22Rv1 (cell line): ENCODE results near the gene PRDM16.
"Not testable (repeated sequence)": the region's sequence is repeated elsewhere in the genome, so short reads cannot be mapped to it uniquely, and the experiment has no call there.

Source experiments
- H3K27ac ChIP-seq: fragments of 450-650 bp; 2 replicates; pipeline ENCODE4 v1.5.1; 2017
- ZFX ChIP-seq: fragments of 450-650 bp; IDR thresholded peaks from 2 replicates; pipeline ENCODE4 v1.6.1; 2017; ENCODE audit warnings: antibody characterized with exemption, borderline replicate concordance
- TF ChIP-seq, protein P1 (sequence below): fragments of 450-650 bp; IDR thresholded peaks from 2 replicates; pipeline ENCODE4 v1.5.1; 2017; ENCODE audit warnings: mild to moderate bottlenecking

Gene PRDM16

DNA sequence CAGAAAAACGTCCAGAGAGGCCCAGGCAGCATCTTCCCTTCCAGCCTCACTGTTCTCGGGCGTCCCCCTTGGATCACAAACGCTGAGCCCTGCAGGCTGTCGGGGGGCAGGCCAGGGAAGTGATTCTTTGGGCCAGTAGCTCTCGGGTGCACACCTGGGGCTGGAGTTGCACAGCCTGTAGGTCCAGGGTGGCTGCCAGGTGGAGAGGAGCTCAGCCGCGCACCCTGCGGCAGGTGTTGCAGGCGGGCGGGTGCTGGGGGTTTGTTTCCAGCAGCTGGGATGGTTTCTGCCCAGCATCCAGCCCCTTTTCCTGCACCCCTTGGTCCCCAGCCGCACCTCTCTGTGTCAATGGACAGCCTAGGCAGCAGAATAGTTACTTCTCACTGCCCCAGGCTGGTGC, 15.7 kb downstream of the PRDM16 start:
- no peak for TF ChIP-seq ZFX
- TF ChIP-seq, protein P1, sequence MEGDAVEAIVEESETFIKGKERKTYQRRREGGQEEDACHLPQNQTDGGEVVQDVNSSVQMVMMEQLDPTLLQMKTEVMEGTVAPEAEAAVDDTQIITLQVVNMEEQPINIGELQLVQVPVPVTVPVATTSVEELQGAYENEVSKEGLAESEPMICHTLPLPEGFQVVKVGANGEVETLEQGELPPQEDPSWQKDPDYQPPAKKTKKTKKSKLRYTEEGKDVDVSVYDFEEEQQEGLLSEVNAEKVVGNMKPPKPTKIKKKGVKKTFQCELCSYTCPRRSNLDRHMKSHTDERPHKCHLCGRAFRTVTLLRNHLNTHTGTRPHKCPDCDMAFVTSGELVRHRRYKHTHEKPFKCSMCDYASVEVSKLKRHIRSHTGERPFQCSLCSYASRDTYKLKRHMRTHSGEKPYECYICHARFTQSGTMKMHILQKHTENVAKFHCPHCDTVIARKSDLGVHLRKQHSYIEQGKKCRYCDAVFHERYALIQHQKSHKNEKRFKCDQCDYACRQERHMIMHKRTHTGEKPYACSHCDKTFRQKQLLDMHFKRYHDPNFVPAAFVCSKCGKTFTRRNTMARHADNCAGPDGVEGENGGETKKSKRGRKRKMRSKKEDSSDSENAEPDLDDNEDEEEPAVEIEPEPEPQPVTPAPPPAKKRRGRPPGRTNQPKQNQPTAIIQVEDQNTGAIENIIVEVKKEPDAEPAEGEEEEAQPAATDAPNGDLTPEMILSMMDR: no peak
- H3K27ac ChIP-seq: no peak overlapping the region

DNA sequence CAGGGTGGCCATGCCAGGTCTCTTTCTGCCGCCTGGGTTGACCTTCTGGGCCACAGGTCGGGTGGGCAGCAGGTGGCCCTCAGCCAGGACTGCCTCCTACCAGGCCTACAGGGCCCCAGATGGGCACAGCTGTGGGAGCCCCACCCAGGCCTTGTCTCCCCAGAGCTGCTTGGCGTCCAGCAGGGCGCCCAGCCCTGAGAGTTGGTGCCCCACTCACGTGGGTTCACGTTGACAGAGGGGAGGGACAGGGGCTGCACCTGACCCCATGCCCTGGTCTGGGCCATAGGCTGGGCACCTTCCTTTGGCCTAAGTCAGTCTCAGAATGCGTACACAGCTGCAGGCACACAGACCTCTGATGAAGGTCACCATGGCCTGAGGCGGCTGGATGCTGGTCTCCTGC, 16.7 kb downstream of the PRDM16 start:
- H3K27ac ChIP-seq: no peak overlapping the region
- TF ChIP-seq, protein P1: no peak
- TF ChIP-seq ZFX: no peak

DNA sequence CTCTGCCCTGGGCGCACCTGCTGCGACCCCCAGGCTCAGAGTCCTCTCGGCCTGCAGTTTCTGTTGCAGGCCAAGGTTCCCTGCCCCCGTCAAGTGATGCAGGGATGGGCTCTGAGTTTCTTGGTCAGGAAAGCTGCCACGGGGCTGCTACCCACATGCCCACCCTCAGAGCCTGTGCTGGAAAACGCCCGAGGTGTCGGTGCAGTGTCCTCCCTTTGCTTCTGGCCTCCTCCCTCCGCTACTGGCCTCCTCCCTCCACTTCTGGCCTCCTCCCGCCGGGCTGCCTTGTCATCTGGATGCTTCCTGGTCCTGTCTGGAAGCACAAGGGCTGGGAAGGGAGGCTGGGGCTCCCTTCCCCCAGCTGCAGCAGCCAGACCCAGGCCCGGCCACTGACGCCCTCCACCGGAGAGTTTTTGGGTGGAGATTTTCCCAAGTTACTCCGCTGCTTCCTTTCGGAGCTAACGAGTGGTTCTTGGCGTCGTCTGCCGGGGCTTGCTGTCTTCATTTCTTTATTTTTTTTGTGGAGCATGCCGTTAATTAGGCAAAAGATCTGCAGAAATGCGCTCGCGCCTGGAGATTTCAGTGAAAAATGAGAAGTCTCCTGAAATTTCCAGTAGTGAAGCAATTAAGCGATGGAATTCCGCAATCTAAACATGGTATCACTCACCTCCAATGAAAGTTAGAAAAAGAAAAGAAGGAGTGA, 17.4 kb downstream of the PRDM16 start:
- no peak overlapping the region for H3K27ac ChIP-seq
- TF ChIP-seq ZFX: no peak
- TF ChIP-seq, protein P1: no peak

DNA sequence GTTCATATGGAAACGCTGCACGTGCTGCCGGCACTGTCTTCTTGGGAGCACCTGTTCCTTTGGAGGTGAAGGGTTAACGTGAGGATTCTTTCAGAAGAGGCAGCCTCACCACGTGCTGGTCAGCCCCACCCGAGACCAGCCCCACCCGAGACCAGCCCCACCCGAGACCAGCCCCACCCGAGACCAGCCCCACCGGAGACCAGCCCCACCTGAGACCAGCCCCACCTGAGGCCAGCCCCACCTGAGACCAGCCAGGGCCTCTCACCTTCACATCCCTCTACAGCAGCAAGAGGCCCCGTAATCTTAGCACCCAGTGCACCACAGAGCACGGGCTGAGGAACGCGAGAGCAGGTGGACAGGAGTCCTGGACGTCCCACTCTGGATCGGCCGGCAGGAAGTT, 18.0 kb downstream of the PRDM16 start:
- no peak overlapping the region for H3K27ac ChIP-seq
- TF ChIP-seq ZFX: no peak
- TF ChIP-seq, protein P1: no peak

DNA sequence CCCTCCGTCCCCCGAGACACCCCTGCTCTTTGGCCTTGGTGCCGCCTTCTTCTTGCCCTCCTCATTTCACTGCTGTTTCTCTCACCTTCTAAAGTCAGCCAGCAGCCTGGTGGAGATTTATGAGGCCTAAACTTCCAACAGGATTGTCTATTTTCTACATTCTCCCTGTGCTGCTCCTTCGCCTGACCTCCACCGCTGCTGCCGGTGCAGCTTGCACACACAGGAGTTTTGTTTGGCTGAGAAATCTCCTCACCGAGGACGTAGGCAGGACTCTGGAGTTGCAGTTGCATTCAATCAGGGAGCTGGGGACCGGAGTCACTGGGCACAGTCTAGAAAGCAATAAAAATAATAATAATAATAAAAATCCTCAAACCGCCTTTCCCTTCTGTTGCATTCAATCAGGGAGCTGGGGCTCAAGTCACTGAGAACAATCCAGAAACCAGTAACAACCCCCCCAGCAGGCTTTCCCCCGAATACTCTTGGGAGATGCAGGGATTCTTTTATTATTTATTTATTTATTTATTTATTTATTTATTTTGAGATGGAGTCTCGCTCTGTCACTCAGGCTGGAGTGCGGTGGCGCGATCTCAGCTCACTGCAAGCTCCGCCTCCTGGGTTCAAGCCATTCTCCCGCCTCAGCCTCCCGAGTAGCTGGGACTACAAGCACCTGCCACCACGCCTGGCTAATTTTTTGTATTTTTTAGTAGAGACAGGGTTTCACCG, 19.1 kb downstream of the PRDM16 start:
- not testable (repeated sequence) for H3K27ac ChIP-seq

DNA sequence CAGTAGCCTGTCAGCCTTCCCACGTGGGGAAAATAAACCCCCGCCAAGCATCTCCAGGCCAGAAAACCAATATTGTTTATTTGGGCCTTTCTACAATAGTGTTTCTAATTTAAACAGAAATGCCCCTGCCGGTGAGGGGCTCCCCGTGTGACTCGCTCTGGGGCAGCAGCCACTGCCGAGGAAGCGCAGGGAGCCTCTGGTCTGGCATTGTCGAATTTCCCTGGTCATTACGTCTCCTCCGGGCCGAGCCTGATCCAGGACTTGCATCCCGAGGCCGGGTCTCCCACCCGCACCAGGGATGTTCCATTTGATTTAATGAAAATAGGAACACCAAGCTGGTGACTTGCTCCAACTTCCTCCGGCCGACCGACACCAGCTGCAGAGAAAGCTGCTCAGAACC, 20.5 kb downstream of the PRDM16 start:
- H3K27ac ChIP-seq: no peak overlapping the region
- TF ChIP-seq, protein P1: no peak
- no peak for TF ChIP-seq ZFX

DNA sequence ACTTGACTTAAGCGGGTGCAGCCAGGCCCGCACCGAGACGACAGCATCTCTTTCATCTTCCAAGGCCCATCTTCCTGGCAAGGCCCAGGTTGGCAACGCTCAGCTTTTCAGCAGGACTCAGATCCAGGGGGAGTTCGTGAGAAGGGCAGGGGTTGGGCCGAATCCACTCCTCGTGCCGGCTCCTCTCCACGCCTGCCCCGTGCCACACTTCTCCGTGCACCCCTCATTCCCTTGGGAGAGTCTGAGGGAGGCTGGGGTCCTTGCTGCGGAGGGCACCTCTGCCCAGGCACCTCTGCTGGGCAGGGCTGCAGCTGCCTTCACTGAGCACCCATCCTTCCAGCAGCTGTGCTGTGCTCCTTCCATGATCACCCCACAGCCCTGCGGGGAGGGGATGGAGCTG, 22.3 kb downstream of the PRDM16 start:
- no peak for TF ChIP-seq ZFX
- TF ChIP-seq, protein P1: no peak
- H3K27ac ChIP-seq: no peak overlapping the region

DNA sequence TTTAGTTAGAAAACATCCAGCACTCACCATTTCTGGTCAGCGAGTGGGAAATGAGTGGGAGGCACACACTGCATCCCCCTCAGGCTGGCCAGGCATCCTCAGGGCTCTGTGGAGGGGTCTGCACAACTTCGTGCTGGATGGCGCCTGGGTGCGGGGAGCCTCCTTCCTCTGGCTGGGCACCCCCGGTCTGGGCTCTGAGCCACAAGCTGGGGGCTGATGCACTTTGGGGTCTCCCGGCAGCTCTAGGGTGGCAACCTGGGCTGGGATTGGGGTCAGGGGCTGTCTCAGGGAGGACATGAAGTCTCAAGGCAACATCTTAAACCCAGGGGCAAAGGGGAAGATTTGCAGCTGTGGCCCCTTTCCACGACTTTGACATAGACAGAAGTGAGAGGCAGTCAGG, 23.5 kb downstream of the PRDM16 start:
- no peak overlapping the region for H3K27ac ChIP-seq
- TF ChIP-seq, protein P1: no peak
- TF ChIP-seq ZFX: no peak
